HG02571 (cell line): ENCODE results near the gene RAPGEF1.

Experiments used
- ATAC-seq: cut with Tn5 transposase; IDR thresholded peaks from one replicate; pipeline ENCODE4 v1.9.1; 2021; ENCODE audit warnings: mild to moderate bottlenecking, moderate library complexity; ENCODE audit not compliant: unreplicated experiment

The RAPGEF1 gene

GRCh38 chr9:131593936-131594665 is 145.8 kb downstream of the RAPGEF1 start:
- ATAC-seq, result no peak

GRCh38 chr9:131593091-131593820 is 146.6 kb downstream of the RAPGEF1 start:
- no peak for ATAC-seq

GRCh38 chr9:131591845-131592208 is 148.0 kb downstream of the RAPGEF1 start:
- ATAC-seq, result no peak

GRCh38 chr9:131590907-131591844 is 148.7 kb downstream of the RAPGEF1 start:
- no peak for ATAC-seq

- ATAC-seq, result no peak
Observed at GRCh38 chr9:131590449-131590848, 149.4 kb downstream of the RAPGEF1 start.

- ATAC-seq, result no peak
Observed at GRCh38 chr9:131589993-131590392, 149.9 kb downstream of the RAPGEF1 start.

- ATAC-seq, result no peak
Observed at GRCh38 chr9:131589124-131589711, 150.7 kb downstream of the RAPGEF1 start.

GRCh38 chr9:131588396-131588795 is 151.5 kb downstream of the RAPGEF1 start:
- no peak for ATAC-seq

GRCh38 chr9:131587906-131588305 is 152.0 kb downstream of the RAPGEF1 start:
- ATAC-seq, result no peak

GRCh38 chr9:131587331-131587730 is 152.5 kb downstream of the RAPGEF1 start:
- no peak for ATAC-seq

- no peak for ATAC-seq
Observed at GRCh38 chr9:131585375-131585774, 154.5 kb downstream of the RAPGEF1 start.

- ATAC-seq, result no peak
Observed at GRCh38 chr9:131584858-131585257, 155.0 kb downstream of the RAPGEF1 start.

GRCh38 chr9:131583836-131584555 is 155.9 kb downstream of the RAPGEF1 start:
- no peak for ATAC-seq

- ATAC-seq, result no peak
Observed at GRCh38 chr9:131583337-131583645, 156.6 kb downstream of the RAPGEF1 start.

GRCh38 chr9:131582466-131583336 is 157.2 kb downstream of the RAPGEF1 start:
- no peak for ATAC-seq

GRCh38 chr9:131582056-131582455 is 157.8 kb downstream of the RAPGEF1 start:
- no peak for ATAC-seq

- ATAC-seq, result no peak
Observed at GRCh38 chr9:131580358-131580757, 159.5 kb downstream of the RAPGEF1 start.

- ATAC-seq, result no peak
Observed at GRCh38 chr9:131579789-131580211, 160.1 kb downstream of the RAPGEF1 start.

- no peak for ATAC-seq
Observed at GRCh38 chr9:131578731-131579504, 161.0 kb downstream of the RAPGEF1 start.
